ENCODE data around the gene KLF17.

- TF ChIP-seq CTCF (IDR thresholded peaks at IDR 0.05; ENCODE audit: low read depth, low read length, missing input control) = no peak
- no peak for TF ChIP-seq GABPA (IDR thresholded peaks at IDR 0.05 in 1 of 2, conservative IDR thresholded peaks at IDR 0.05 in 1 of 2)
Measured at GRCh38 chr1:44158871-44159270, 40.2 kb downstream of the KLF17 start.
